ENCODE results near the gene DNAJB2. TPM values are rescaled to one million over a fixed set of nuclear protein-coding genes. Genes with fewer than 3 reads are reported as not detected.

The DNAJB2 gene
- polyA plus RNA-seq, 1 of the 3 experiments (the other 2 are of a cell fraction) = 39.9 TPM

GRCh38 chr2:219266886-219267285 lies 12.3 kb upstream of the DNAJB2 start:
- no peak for DNase-seq

GRCh38 chr2:219268294-219268693 lies 10.9 kb upstream of the DNAJB2 start:
- no peak overlapping the region for H2AFZ ChIP-seq (ENCODE audit: low read depth)
- no peaks in the 10 kb centered on the region for H3K9me3 ChIP-seq
- H3K79me2 ChIP-seq (ENCODE audit: insufficient read depth) = no peaks in the 10 kb centered on the region
- ChIA-PET POLR2A (interaction anchor here (0.6 kb wide), 1 partner anchor 102 kb away, joined by 3 read pairs; no protein-coding TSS in a partner anchor), CTCF (interaction anchor here (3.4 to 5.9 kb wide), 2 partner anchors 10 to 27 kb away, joined by 24 to 62 read pairs; partner anchors contain the start of gene DNAJB2)
- H3K27ac ChIP-seq (ENCODE audit: low read depth in 2 of 2, low read length in 1 of 2) = no peak overlapping the region
- peaks cover 0 to 14% of the 10 kb centered on the region in 2 experiments; a peak in 1 of 4 replicates for H3K4me1 ChIP-seq (ENCODE audit: control insufficient read depth in 1 of 2, insufficient read depth in 2 of 2, low read depth in 1 of 2, low read length in 1 of 2)
- no peak for DNase-seq
- no peak overlapping the region for H3K4me2 ChIP-seq
- no peak overlapping the region for H3K9ac ChIP-seq
- H3K27me3 ChIP-seq (ENCODE audit: insufficient read depth) = peaks cover under 1% of the 10 kb centered on the region; the same call in 1 of the 2 replicates
- 68% methylated on average over 2 of the region's 2 CpGs for WGBS (ENCODE audit: low lambda C conversion rate)
- H3K9me2 ChIP-seq = no peaks in the 10 kb centered on the region
- H3K36me3 ChIP-seq (replicated peaks in 1 of 2; ENCODE audit: control insufficient read depth in 1 of 2, insufficient read depth in 2 of 2, low read length in 1 of 2) = no peaks in the 10 kb centered on the region
- H3K4me3 ChIP-seq (ENCODE audit: low read depth in 2 of 2, low read length in 1 of 2) = no peak overlapping the region
- no peaks in the 10 kb centered on the region for H4K20me1 ChIP-seq (ENCODE audit: insufficient read depth)
- no peaks in the 10 kb centered on the region for H3F3A ChIP-seq (replicated peaks; ENCODE audit: insufficient read depth)
- no peak for TF ChIP-seq EP300 (IDR thresholded peaks at IDR 0.05; ENCODE audit: borderline replicate concordance in 1 of 2, low read depth in 1 of 2, low read length in 1 of 2)
- TF ChIP-seq SIN3A (IDR thresholded peaks at IDR 0.05; ENCODE audit: borderline replicate concordance, low read depth, low read length) = no peak
- no peak for TF ChIP-seq YY1 (IDR thresholded peaks at IDR 0.05; ENCODE audit: low read depth)
- TF ChIP-seq TCF12 (IDR thresholded peaks at IDR 0.05) = no peak
- TF ChIP-seq GATA2 (CRISPR knock-in tag; IDR thresholded peaks at IDR 0.05) = no peak
- no peak for TF ChIP-seq EZH2phosphoT487 (IDR thresholded peaks at IDR 0.05; ENCODE audit: borderline replicate concordance, low read depth)
- TF ChIP-seq FOXM1 (IDR thresholded peaks at IDR 0.05; ENCODE audit: low read depth) = no peak
- TF ChIP-seq SMC3 (IDR thresholded peaks at IDR 0.05; ENCODE audit: low read depth, low read length) = no peak
- TF ChIP-seq ELF1 (IDR thresholded peaks at IDR 0.05) = no peak
- TF ChIP-seq MXI1 (IDR thresholded peaks at IDR 0.05; ENCODE audit: low read depth, low read length) = no peak
- TF ChIP-seq PBX3 (IDR thresholded peaks at IDR 0.05) = no peak
- no peak for TF ChIP-seq CTCF (IDR thresholded peaks at IDR 0.05)
- TF ChIP-seq MAX (IDR thresholded peaks at IDR 0.05; ENCODE audit: low read depth) = no peak
- no peak for TF ChIP-seq IRF3 (IDR thresholded peaks at IDR 0.05; ENCODE audit: low read depth, low read length)
- TF ChIP-seq ZBTB33 (IDR thresholded peaks at IDR 0.05; ENCODE audit: borderline replicate concordance, low read depth) = no peak

More at GRCh38 chr2:219266886-219267285, 12.3 kb upstream of the DNAJB2 start:
- WGBS (ENCODE audit: low lambda C conversion rate) = 60% methylated on average over 1 of the region's 1 CpG
- POLR2A ChIA-PET = no interaction called here
- Histone ChIP-seq H2AFZ (ENCODE audit: low read depth) (no peak overlapping the region), H3K27me3 (ENCODE audit: insufficient read depth) (peaks cover 6% of the 10 kb centered on the region; the same call in 1 of the 2 replicates), H3K9me3 (no peaks in the 10 kb centered on the region), H3F3A (replicated peaks; ENCODE audit: insufficient read depth) (no peaks in the 10 kb centered on the region), H3K9me2 (no peaks in the 10 kb centered on the region), H3K4me3 (ENCODE audit: low read depth in 2 of 2, low read length in 1 of 2) (no peak overlapping the region), H3K79me2 (ENCODE audit: insufficient read depth) (no peaks in the 10 kb centered on the region), H3K9ac (no peak overlapping the region), H4K20me1 (ENCODE audit: insufficient read depth) (no peaks in the 10 kb centered on the region), H3K4me2 (no peak overlapping the region), H3K4me1 (ENCODE audit: control insufficient read depth in 1 of 2, insufficient read depth in 2 of 2, low read depth in 1 of 2, low read length in 1 of 2) (peaks cover 0 to 14% of the 10 kb centered on the region in 2 experiments; a peak in 1 of 4 replicates), H3K27ac (ENCODE audit: low read depth in 2 of 2, low read length in 1 of 2) (no peak overlapping the region), H3K36me3 (replicated peaks in 1 of 2; ENCODE audit: control insufficient read depth in 1 of 2, insufficient read depth in 2 of 2, low read length in 1 of 2) (no peaks in the 10 kb centered on the region)
- TF ChIP-seq EP300 (IDR thresholded peaks at IDR 0.05; ENCODE audit: borderline replicate concordance in 1 of 2, low read depth in 1 of 2, low read length in 1 of 2) (no peak), CHD2 (IDR thresholded peaks at IDR 0.05; ENCODE audit: low read length, partially characterized antibody) (no peak), PBX3 (IDR thresholded peaks at IDR 0.05) (no peak), POLR2AphosphoS5 (IDR thresholded peaks at IDR 0.05; ENCODE audit: low read depth, low read length) (no peak)
- CTCF ChIA-PET = interaction anchor here (0.7 to 5.9 kb wide), 2 partner anchors 12 to 275 kb away, joined by 3 to 62 read pairs; partner anchors contain the start of gene DNAJB2
